Measurements from ENCODE around the gene GALNT18.

DNA sequence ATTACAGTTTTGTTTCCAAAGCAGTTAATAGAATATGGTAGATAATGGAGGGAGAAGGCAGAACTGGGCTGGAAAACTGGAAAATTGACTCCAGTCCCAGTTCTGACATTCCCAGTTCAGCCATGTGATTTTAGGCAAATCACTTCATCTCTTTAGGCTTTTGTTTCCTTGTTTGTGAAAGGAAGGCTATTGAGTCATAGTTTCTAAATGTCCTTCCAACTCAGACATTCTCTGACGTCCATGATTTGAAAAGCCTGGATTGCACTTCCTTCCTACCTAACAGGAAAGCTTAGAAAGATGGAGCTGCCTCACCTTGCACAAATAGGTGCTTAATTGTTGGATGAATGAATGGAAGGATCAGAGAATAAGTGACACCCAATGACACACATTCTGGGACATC is 19.8 kb upstream of the GALNT18 start:
- TF ChIP-seq, protein P1, sequence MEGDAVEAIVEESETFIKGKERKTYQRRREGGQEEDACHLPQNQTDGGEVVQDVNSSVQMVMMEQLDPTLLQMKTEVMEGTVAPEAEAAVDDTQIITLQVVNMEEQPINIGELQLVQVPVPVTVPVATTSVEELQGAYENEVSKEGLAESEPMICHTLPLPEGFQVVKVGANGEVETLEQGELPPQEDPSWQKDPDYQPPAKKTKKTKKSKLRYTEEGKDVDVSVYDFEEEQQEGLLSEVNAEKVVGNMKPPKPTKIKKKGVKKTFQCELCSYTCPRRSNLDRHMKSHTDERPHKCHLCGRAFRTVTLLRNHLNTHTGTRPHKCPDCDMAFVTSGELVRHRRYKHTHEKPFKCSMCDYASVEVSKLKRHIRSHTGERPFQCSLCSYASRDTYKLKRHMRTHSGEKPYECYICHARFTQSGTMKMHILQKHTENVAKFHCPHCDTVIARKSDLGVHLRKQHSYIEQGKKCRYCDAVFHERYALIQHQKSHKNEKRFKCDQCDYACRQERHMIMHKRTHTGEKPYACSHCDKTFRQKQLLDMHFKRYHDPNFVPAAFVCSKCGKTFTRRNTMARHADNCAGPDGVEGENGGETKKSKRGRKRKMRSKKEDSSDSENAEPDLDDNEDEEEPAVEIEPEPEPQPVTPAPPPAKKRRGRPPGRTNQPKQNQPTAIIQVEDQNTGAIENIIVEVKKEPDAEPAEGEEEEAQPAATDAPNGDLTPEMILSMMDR (IDR thresholded peaks at IDR 0.05) = no peak
- TF ChIP-seq POLR2AphosphoS5 (IDR thresholded peaks at IDR 0.05; ENCODE audit: insufficient read depth in 1 of 2, low read depth in 1 of 2) (peak in 1 of 2 donors; percentile 69), POLR2A (IDR thresholded peaks at IDR 0.05) (no peak)
